Activated CD8-positive, alpha-beta memory T cell treated with anti-CD3 and anti-CD28 coated beads for 4 hours (primary cell): ENCODE results near the gene MYD88.

ENCODE experiments used
- DNase-seq, 2 donors: peaks; one replicate each; pipeline ENCODE4 v3.0.0-alpha.2; 2020; ENCODE audit warnings: low read depth in 2 of 2

Gene MYD88

DNA sequence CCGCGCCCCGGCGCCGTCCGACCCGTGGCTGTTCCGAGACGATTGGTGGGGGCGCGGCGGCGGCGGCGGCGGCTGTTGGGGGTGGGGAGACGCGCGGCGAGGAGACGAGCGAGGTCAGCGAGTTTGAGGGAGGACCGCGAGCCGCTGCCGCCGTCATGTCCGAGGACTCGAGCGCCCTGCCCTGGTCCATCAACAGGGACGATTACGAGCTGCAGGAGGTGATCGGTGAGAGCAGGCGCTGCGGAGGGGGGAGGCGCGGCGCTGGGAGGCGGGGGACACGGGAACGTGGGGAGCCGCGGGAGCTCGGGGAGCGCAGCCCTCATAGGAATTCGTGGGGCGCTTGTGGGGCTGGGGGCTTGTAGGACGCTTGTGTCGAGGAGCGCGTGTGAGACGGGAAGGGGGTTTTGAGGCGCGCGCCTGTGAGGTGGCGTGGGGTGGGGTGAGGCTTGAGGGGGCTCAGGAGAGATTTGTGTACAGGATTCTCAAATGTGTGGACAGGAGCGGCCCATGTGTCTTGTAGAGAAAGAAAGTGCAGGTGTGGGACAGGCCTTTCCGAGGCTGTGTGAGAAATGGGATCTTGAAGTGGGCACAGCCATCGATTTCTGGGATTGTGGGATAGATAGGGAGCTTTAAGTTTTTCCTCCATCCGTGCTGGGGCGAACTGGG is 27.4 kb downstream of the MYD88 start:
- DNase-seq, result no peak

DNA sequence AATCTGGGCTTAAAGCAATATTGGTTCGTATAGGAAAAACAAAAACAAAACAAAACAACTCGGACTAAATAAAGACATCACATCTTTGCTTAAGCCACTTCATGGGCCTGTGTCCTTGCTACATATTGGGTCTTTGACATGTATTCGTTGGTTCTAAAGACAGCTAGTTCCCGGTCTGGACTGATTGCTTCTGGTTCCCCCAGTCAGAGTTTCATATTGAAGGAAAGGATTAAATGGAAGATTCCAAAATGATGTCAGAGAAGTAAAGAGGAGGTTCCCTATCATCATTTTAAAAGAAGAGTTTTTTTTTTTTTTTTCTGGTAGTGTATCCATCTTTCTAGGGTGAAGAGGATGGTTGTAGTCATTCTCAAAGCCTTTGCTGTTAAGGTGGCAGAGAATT is 29.1 kb downstream of the MYD88 start:
- no peak for DNase-seq

DNA sequence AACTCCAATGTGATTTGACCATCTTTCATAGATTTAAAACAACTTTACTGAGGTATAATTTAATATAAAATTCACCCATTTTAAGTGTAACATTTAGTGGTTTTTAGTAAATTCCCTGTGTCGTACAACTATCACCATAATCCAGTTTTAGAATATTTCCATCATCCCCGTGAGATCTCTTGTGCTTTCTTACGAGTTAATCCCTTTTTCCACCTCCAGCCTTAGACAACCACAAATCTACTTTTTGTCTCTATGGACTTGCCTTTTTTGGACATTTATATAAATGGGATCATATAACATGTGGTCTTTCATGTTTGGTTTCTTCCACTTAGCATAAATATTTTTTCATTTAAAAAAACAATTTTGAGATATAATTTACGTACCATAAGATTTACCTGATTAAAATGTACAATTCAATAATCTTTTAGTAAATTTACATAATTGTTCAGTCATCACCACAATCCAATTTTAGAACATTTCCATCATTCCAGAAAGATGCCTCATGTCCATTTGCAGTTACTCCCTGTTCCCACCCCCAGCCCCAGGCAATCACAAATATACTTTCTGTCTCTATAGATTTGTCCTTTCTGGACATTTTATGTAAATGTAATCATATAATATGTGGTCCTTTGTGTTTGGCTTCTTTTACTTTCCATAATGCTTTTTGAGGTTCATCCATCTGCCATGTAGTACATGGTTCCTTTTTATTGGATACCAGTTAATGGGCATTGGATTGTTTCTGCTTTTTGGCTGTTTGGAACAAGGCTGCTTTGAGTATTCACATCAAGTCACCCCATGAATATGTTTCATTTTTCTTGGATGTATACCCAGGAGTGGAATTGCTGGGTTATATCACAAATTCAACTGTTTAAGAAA is 29.9 kb downstream of the MYD88 start:
- no peak for DNase-seq

DNA sequence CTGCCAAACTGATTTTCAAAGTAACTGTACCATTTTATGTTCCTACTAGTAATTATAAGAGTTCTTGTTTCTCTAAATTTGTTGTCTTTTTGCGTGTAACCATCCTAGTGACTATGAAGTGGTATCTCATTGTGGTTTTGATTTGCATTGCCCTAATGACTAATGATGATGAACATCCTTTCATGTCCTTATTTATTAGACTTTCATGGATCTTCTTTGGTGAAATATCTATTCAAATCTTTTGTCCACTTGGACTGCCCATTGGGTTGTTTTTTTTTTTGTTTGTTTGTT is 30.5 kb downstream of the MYD88 start:
- no peak for DNase-seq

DNA sequence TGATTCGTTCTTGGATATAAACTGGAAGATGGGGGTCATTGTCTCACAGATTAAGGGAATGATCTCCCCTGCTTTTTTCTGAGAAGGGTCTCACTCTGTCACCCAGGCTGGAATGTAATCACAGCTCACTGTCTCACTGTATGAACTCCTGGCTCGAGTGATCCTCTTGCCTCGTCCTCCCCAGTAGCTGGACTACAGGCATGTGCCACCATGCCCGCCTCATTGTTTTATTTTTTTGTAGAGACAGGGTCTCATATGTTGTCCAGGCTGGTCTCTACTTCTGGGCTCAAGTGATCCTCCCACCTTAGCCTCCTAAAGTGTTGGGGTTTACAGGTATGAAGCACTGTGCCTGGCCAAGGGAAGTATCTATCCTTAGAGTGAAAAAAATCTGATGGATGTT is 32.3 kb downstream of the MYD88 start:
- no peak for DNase-seq

DNA sequence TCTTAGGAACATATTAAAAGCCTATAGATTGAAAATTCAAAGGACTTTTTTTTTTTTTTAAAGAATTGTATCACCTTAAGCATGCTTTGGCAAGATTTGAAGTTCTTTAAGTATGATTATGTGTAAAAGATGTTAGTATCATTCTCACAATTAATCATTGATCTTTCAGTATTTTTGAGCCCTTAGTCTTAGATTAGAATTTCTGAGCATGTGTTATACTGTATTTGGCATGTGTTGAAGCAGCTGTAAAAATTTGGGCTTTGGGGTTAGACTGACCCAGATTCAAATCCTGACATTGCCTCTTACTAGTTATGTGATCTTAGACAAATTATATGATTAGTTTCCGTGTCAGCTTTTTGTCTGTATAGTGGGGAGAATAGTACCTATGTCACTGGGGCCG is 33.2 kb downstream of the MYD88 start:
- DNase-seq, result no peak

DNA sequence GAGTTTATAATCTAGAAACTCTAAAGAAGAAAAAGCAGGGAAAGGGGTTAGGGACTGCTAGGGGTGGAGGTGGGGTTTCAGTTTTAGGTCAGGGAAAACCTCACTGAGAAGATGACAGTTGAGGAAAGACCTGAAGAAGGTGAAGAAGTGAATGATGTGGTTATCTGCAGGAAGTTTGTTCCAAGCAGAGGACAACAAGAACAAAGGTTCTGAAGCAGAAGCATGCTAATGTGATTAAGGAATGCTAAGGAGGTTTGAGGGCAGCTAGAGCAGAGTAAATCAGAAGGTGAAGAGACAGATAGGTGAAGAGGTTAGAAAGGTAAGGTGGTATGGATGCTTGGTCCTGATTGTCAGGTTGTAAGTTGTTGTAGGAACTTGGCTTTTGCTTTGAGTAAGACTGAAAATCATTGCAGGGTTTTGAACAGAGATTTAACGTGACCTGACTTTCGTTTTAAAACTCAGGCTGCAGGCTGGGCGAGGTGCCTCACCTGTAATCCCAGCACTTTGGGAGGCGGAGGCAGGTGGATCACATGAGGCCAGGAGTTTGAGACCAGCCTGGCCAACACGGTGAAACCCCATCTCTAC is 35.5 kb downstream of the MYD88 start:
- no peak for DNase-seq

DNA sequence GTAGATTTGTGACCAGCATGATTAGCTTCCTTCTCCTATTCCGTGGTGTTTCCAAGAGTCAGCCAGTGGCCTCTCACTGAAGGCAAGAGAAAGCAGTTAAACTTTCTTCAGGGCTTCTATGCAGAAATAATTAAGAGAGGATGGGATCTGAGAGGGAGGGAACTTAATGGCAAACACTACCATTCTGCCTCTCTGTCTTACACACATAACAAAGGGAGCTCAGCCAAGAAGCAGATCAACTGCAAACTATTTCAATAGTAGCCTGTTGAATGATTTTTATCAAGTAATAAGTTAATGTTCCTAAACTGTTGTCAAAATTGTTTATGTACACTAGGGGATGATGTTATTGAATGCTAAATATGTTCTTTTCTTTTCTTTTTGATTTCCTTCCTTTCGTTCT is 38.7 kb downstream of the MYD88 start:
- no peak for DNase-seq

DNA sequence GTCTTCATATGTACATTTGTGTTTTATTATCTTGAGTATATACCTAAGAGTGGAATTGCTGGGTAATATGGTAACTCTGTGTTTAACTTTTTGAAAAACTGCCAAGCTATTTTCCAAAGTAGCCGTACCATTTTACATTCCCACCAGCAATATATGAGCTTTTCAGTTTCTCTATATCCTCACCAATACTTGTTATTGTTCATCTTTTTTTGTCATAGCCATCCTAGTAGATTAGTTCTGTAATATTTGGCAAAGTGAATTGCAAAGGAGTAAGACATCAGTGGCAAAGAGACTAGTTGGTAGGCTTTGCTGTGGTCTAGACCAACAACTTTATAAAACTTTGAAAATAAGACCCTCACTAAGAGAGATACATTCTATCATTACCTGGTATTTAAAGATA is 48.3 kb downstream of the MYD88 start:
- no peak for DNase-seq

DNA sequence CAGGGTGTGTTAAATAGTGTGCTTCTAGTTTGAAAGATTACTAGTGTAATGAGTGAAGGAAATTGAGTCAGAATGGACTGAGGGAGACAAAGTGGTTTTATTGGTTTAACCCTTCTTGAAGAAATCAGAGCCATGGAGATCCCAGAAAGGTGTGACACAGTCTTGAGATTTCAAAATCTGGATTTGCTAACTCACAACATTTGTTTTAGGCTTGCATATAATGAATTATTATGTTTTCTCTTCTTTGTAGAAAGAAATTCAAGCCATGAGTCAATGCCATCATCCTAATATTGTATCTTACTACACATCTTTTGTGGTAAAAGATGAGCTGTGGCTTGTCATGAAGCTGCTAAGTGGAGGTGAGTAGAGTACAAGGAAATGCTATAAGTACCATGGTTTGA is 52.0 kb downstream of the MYD88 start:
- DNase-seq, result no peak
